Measurements from ENCODE around the gene MPEG1. TPM values are rescaled to one million over a fixed set of nuclear protein-coding genes. Genes with fewer than 3 reads are reported as not detected.

MPEG1 gene
- total and polyA plus RNA-seq, 4 donors = 3.2 to 27.2 (median 16.9) TPM

DNA sequence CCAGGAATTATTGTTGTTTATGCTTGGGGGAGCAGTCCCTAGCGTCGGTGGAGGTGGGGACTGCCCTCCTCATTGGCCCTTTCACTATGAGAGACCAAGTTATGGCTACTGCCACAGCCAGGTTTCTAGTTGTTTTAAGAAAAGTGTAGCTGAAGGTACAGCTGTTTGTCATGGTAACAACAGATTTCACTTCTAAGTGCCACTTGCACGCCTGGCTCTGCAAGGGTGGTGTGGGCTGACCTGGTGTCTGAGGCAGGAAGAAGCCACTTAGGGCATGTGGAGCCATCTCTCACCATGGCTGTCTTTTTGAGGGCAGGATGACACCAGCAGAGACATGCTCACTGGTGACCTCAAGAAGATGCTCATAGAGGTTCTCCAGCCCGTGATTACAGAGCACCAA lies 46.3 kb upstream of the MPEG1 start:
- H3K9ac ChIP-seq (ENCODE audit: low read depth in 1 of 2, low read length in 2 of 2) = no peak overlapping the region
- H3K4me3 ChIP-seq (ENCODE audit: low read depth in 1 of 3, low read length in 3 of 3) = no peak overlapping the region
- no peak overlapping the region for H3K27ac ChIP-seq (ENCODE audit: low read depth in 1 of 2, low read length in 2 of 2)
- H3K36me3 ChIP-seq (ENCODE audit: control insufficient read depth in 4 of 4, insufficient read depth in 3 of 4, low read depth in 1 of 4, low read length in 3 of 4) = no peaks in the 10 kb centered on the region
- DNase-seq (ENCODE audit: low spot score) = no peak
- H3K9me3 ChIP-seq (ENCODE audit: control insufficient read depth in 4 of 4, low read length in 3 of 4) = no peaks in the 10 kb centered on the region
- no peaks in the 10 kb centered on the region for H3K4me1 ChIP-seq (ENCODE audit: control insufficient read depth in 4 of 4, insufficient read depth in 4 of 4, low read length in 3 of 4)
- TF ChIP-seq, protein P1, sequence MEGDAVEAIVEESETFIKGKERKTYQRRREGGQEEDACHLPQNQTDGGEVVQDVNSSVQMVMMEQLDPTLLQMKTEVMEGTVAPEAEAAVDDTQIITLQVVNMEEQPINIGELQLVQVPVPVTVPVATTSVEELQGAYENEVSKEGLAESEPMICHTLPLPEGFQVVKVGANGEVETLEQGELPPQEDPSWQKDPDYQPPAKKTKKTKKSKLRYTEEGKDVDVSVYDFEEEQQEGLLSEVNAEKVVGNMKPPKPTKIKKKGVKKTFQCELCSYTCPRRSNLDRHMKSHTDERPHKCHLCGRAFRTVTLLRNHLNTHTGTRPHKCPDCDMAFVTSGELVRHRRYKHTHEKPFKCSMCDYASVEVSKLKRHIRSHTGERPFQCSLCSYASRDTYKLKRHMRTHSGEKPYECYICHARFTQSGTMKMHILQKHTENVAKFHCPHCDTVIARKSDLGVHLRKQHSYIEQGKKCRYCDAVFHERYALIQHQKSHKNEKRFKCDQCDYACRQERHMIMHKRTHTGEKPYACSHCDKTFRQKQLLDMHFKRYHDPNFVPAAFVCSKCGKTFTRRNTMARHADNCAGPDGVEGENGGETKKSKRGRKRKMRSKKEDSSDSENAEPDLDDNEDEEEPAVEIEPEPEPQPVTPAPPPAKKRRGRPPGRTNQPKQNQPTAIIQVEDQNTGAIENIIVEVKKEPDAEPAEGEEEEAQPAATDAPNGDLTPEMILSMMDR (IDR thresholded peaks at IDR 0.05; ENCODE audit: low read depth, low read length, missing input control) = no peak
- TF ChIP-seq EGR1 (IDR thresholded peaks at IDR 0.05; ENCODE audit: low read depth in 2 of 2) (no peak), RAD21 (IDR thresholded peaks at IDR 0.05) (no peak), FOXA1 (IDR thresholded peaks at IDR 0.05) (no peak)
- TF ChIP-seq, protein P2, sequence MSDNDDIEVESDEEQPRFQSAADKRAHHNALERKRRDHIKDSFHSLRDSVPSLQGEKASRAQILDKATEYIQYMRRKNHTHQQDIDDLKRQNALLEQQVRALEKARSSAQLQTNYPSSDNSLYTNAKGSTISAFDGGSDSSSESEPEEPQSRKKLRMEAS (IDR thresholded peaks at IDR 0.05) = no peak
- TF ChIP-seq, protein P3, sequence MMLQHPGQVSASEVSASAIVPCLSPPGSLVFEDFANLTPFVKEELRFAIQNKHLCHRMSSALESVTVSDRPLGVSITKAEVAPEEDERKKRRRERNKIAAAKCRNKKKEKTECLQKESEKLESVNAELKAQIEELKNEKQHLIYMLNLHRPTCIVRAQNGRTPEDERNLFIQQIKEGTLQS (IDR thresholded peaks at IDR 0.05) = no peak
- WGBS = 85% methylated on average over 4 of the region's 4 CpGs
- H3K27me3 ChIP-seq (ENCODE audit: control insufficient read depth in 4 of 4, insufficient read depth in 4 of 4, low read length in 3 of 4) = no peaks in the 10 kb centered on the region

DNA sequence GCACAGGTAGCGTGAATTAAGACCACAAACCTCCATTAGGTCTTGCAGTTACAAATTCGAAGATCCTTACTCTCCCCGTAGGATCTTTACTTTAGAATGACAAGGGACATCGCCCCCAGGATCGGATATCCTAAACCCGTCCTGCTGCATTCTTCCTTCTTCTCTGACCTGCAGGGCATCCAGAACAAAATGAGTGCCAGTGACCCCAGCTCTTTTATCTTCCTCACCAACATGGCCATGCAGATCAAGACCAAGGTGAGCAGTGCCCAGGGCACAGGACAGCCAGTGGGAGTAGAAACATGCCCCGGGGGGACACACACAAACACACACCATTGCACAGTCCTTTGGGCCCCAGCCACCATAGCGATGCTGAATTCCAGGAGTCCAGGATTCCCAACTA lies 42.6 kb upstream of the MPEG1 start:
- no peaks in the 10 kb centered on the region for H3K9me3 ChIP-seq (ENCODE audit: control insufficient read depth in 4 of 4, low read length in 3 of 4)
- no peak overlapping the region for H3K27ac ChIP-seq (ENCODE audit: low read depth in 1 of 2, low read length in 2 of 2)
- 71% methylated on average over 8 of the region's 8 CpGs for WGBS
- H3K9ac ChIP-seq (ENCODE audit: low read depth in 1 of 2, low read length in 2 of 2) = no peak overlapping the region
- DNase-seq (ENCODE audit: low spot score) = no peak
- no peaks in the 10 kb centered on the region for H3K36me3 ChIP-seq (ENCODE audit: control insufficient read depth in 4 of 4, insufficient read depth in 3 of 4, low read depth in 1 of 4, low read length in 3 of 4)
- no peak for TF ChIP-seq RAD21 (IDR thresholded peaks at IDR 0.05)
- no peak for TF ChIP-seq TAF1 (conservative IDR thresholded peaks at IDR 0.05)
- TF ChIP-seq, protein P4, sequence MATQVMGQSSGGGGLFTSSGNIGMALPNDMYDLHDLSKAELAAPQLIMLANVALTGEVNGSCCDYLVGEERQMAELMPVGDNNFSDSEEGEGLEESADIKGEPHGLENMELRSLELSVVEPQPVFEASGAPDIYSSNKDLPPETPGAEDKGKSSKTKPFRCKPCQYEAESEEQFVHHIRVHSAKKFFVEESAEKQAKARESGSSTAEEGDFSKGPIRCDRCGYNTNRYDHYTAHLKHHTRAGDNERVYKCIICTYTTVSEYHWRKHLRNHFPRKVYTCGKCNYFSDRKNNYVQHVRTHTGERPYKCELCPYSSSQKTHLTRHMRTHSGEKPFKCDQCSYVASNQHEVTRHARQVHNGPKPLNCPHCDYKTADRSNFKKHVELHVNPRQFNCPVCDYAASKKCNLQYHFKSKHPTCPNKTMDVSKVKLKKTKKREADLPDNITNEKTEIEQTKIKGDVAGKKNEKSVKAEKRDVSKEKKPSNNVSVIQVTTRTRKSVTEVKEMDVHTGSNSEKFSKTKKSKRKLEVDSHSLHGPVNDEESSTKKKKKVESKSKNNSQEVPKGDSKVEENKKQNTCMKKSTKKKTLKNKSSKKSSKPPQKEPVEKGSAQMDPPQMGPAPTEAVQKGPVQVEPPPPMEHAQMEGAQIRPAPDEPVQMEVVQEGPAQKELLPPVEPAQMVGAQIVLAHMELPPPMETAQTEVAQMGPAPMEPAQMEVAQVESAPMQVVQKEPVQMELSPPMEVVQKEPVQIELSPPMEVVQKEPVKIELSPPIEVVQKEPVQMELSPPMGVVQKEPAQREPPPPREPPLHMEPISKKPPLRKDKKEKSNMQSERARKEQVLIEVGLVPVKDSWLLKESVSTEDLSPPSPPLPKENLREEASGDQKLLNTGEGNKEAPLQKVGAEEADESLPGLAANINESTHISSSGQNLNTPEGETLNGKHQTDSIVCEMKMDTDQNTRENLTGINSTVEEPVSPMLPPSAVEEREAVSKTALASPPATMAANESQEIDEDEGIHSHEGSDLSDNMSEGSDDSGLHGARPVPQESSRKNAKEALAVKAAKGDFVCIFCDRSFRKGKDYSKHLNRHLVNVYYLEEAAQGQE (IDR thresholded peaks at IDR 0.05) = no peak
- TF ChIP-seq FOXA1 (IDR thresholded peaks at IDR 0.05) = no peak
- no peak for TF ChIP-seq HNF4G (IDR thresholded peaks at IDR 0.05)
- no peak for TF ChIP-seq NR2F2 (IDR thresholded peaks at IDR 0.05)
- H3K27me3 ChIP-seq (ENCODE audit: control insufficient read depth in 4 of 4, insufficient read depth in 4 of 4, low read length in 3 of 4) = no peaks in the 10 kb centered on the region
- no peak overlapping the region for H3K4me3 ChIP-seq (ENCODE audit: low read depth in 1 of 3, low read length in 3 of 3)
- H3K4me1 ChIP-seq (ENCODE audit: control insufficient read depth in 4 of 4, insufficient read depth in 4 of 4, low read length in 3 of 4) = no peaks in the 10 kb centered on the region

DNA sequence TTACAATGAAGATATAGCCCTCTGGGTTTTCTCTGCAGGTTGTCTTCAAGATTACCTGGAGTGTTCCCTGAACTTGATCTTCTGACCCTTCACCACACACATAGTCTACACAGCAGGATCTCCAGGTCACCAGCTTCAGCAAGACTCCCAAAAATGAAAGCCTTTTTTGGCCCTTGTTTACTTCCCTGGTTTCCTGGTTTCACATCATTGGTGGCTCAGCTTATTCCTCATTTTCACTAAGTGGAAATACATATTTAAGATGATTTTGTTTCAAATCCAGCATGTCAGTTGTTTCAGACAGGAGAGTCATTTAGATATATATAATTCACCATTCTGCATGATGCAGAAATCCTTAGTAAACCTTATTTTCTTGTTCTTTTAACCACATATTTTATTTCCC lies 41.6 kb upstream of the MPEG1 start:
- no peaks in the 10 kb centered on the region for H3K27me3 ChIP-seq (ENCODE audit: control insufficient read depth in 4 of 4, insufficient read depth in 4 of 4, low read length in 3 of 4)
- H3K27ac ChIP-seq (ENCODE audit: low read depth in 1 of 2, low read length in 2 of 2) = no peak overlapping the region
- H3K9ac ChIP-seq (ENCODE audit: low read depth in 1 of 2, low read length in 2 of 2) = no peak overlapping the region
- no peak for DNase-seq (ENCODE audit: low spot score)
- no peak overlapping the region for H3K4me3 ChIP-seq (ENCODE audit: low read depth in 1 of 3, low read length in 3 of 3)
- no peaks in the 10 kb centered on the region for H3K4me1 ChIP-seq (ENCODE audit: control insufficient read depth in 4 of 4, insufficient read depth in 4 of 4, low read length in 3 of 4)
- no peaks in the 10 kb centered on the region for H3K36me3 ChIP-seq (ENCODE audit: control insufficient read depth in 4 of 4, insufficient read depth in 3 of 4, low read depth in 1 of 4, low read length in 3 of 4)
- no peaks in the 10 kb centered on the region for H3K9me3 ChIP-seq (ENCODE audit: control insufficient read depth in 4 of 4, low read length in 3 of 4)
- TF ChIP-seq SP1 (IDR thresholded peaks at IDR 0.05) (no peak), HNF4A (conservative IDR thresholded peaks at IDR 0.05) (no peak), JUND (IDR thresholded peaks at IDR 0.05) (no peak), EGR1 (IDR thresholded peaks at IDR 0.05; ENCODE audit: low read depth in 2 of 2) (no peak), RAD21 (IDR thresholded peaks at IDR 0.05) (no peak), FOXA1 (IDR thresholded peaks at IDR 0.05) (no peak)
- TF ChIP-seq, protein P1 (IDR thresholded peaks at IDR 0.05; ENCODE audit: low read depth, low read length, missing input control) = no peak
- TF ChIP-seq, protein P5, sequence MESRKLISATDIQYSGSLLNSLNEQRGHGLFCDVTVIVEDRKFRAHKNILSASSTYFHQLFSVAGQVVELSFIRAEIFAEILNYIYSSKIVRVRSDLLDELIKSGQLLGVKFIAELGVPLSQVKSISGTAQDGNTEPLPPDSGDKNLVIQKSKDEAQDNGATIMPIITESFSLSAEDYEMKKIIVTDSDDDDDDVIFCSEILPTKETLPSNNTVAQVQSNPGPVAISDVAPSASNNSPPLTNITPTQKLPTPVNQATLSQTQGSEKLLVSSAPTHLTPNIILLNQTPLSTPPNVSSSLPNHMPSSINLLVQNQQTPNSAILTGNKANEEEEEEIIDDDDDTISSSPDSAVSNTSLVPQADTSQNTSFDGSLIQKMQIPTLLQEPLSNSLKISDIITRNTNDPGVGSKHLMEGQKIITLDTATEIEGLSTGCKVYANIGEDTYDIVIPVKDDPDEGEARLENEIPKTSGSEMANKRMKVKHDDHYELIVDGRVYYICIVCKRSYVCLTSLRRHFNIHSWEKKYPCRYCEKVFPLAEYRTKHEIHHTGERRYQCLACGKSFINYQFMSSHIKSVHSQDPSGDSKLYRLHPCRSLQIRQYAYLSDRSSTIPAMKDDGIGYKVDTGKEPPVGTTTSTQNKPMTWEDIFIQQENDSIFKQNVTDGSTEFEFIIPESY (IDR thresholded peaks at IDR 0.05) = no peak

Measured in liver (tissue), 9 donors.